GM12873 (cell line): ENCODE measurements around the gene HLA-DMB.
A peak's percentile ranks its signal among the peaks of the same experiment; 100 is the strongest.

ENCODE experiments used
- CTCF ChIP-seq: IDR thresholded peaks from 2 replicates; pipeline ENCODE4 v1.5.1; 2012; ENCODE audit warnings: low read depth, mild to moderate bottlenecking, moderate library complexity, low read length, control low read depth; ENCODE audit not compliant: insufficient read depth; ENCODE audit errors: missing control alignments

HLA-DMB gene

GRCh38 chr6:32936239-32937152 is 4.3 kb downstream of the HLA-DMB start:
- TF ChIP-seq CTCF, result no peak

GRCh38 chr6:32935551-32936238 is 5.1 kb downstream of the HLA-DMB start:
- TF ChIP-seq CTCF, result no peak

- peak; percentile 82 for TF ChIP-seq CTCF
These were observed 7.2 kb downstream of the HLA-DMB start for GRCh38 chr6:32933661-32934085.

DNA sequence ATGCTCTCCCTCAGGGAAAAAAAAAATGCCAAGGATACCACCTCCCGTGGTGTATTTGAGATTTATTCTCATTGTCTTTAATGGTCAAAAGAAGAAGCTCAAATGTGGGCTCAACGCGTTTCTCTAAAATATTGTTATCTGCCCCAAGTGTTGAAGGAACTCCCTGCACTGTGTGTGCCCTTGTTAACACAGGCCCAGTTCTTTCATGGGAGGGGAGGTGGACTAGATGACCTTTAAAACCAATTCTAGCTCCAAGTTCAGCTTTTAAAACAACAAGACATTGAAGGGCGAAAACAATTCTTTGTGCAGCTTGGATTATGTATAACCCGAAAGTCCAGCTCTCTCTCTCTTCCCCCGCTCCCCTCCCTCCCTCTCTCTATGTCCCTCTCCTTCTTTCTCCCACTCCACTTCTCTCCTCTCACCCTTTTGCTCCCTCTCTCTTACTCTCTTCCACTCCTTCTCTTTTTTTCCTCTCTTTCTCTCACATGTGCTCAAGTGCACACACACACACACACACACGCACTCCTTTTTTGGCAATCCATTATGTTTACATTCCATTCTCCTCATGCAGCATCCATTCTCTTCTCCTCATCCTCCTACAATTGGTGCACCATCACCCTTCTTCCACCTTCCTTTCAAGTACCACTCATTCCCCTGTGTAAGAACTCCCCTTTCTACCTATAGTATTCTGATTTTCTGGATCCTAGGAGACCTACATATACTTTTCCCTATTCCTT is 8.5 kb downstream of the HLA-DMB start:
- no peak for TF ChIP-seq CTCF

GRCh38 chr6:32931211-32931610 is 9.6 kb downstream of the HLA-DMB start:
- TF ChIP-seq CTCF, result no peak

- TF ChIP-seq CTCF, result no peak
These were observed 18.7 kb downstream of the HLA-DMB start for GRCh38 chr6:32922083-32922482.

- no peak for TF ChIP-seq CTCF
These were observed 20.1 kb downstream of the HLA-DMB start for GRCh38 chr6:32920715-32921114.
